Measurements from ENCODE around the gene RALGAPA2. TPM values are rescaled to one million over a fixed set of nuclear protein-coding genes. Genes with fewer than 3 reads are reported as not detected.
A peak's percentile ranks its signal among the peaks of the same experiment; 100 is the strongest.

Gene RALGAPA2
- total RNA-seq, 3 donors from 2014 or later, result 34.6 to 74.1 (median 46.0) TPM

DNA sequence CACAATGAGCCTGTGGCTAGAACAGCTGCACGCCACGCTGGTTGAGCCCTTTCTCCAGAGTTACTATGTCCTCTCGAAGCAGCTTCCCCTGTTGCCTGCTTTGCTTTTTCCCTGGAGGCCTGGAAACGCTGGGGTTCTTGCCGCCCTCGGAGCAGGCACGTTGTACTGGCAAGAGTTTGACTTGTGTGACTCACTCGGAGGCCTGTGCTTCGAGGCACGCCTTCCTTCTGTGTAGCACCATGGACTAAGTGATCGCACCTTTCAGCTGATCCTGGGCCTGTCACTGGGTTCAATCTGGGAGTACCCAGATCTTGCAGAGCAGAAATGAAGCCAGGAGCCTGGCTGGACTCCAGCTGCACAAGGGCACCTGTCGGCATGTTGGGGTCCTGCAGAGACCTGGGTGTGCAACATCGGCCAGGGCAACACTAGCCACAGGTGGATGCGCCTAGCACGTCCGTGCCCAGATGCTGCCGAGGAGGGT is 339.3 kb downstream of the RALGAPA2 start:
- intact Hi-C loops (cut with DNase I; ENCODE audit: low total_unique reads), result no loop called here
- DNase-seq (ENCODE audit: low spot score in 2 of 2), result no peak
- Histone ChIP-seq H3K27ac (no peak overlapping the region), H3K4me1 (peaks cover 0 to 10% of the 10 kb centered on the region in 2 donors), H3K36me3 (no peaks in the 10 kb centered on the region), H3K9me3 (no peaks in the 10 kb centered on the region), H3K27me3 (peaks cover 0 to 48% of the 10 kb centered on the region in 2 donors), H3K4me3 (no peak overlapping the region)
- TF ChIP-seq POLR2A (IDR thresholded peaks at IDR 0.05), result no peak
- no peak for TF ChIP-seq CTCF (IDR thresholded peaks at IDR 0.05)
- TF ChIP-seq POLR2AphosphoS5 (IDR thresholded peaks at IDR 0.05), result no peak

DNA sequence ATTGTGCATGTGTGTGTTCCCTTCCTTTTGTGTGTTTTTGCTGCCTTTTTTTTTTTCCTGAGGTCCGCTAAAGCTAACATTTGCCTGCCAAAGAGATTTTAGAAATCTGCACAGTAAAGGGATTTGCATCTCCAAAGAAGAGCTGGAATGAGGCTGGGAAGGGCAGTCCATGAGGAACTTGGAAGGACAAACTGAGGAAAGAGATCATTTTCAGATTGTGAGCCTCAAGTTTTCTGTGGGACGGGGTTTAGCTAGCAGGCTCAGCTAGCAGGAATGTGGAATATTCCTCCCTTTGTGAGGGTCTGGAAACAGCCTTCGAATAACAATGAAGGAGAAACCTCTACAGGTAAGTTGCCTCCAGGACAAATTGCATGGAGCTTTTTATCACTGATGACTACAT is 340.8 kb downstream of the RALGAPA2 start:
- DNase-seq (ENCODE audit: low spot score in 2 of 2), result no peak
- Histone ChIP-seq H3K27me3 (peaks cover 0 to 62% of the 10 kb centered on the region in 2 donors), H3K4me1 (peaks cover 8 to 10% of the 10 kb centered on the region in 2 donors), H3K4me3 (no peak overlapping the region), H3K36me3 (no peaks in the 10 kb centered on the region), H3K27ac (no peak overlapping the region), H3K9me3 (no peaks in the 10 kb centered on the region)
- TF ChIP-seq CTCF (IDR thresholded peaks at IDR 0.05) (no peak), POLR2AphosphoS5 (IDR thresholded peaks at IDR 0.05) (no peak), POLR2A (IDR thresholded peaks at IDR 0.05) (no peak)
- intact Hi-C loops (cut with DNase I; ENCODE audit: low total_unique reads), result no loop called here

DNA sequence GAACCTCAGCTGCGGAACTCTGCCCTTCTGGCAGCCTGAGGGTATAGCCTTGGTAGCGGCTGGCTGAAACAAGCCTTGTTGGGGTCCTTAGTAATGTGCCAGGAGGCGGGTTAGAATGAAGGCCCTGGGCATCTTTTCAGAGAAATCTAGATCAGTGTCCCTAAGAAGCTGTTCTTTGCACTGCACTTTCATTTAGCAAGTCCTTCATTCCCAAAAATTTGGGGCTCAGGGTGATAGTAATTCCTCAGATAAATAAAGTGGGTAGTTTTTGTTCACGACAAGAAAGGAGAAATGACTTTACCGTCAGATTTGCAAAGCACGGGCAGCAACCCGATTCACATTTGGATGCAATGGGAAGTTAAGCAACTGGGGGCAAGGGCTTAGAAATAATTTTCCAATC is 341.4 kb downstream of the RALGAPA2 start:
- peaks cover 0 to 68% of the 10 kb centered on the region in 2 donors for H3K27me3 ChIP-seq
- intact Hi-C loops (cut with DNase I; ENCODE audit: low total_unique reads), result no loop called here
- H3K4me1 ChIP-seq, result peaks cover 10% of the 10 kb centered on the region in 2 donors
- no peak overlapping the region for H3K27ac ChIP-seq
- no peak for TF ChIP-seq POLR2A (IDR thresholded peaks at IDR 0.05)
- TF ChIP-seq POLR2AphosphoS5 (IDR thresholded peaks at IDR 0.05), result no peak
- TF ChIP-seq CTCF (IDR thresholded peaks at IDR 0.05), result no peak
- no peak overlapping the region for H3K4me3 ChIP-seq
- DNase-seq (ENCODE audit: low spot score in 2 of 2), result no peak
- H3K36me3 ChIP-seq, result no peaks in the 10 kb centered on the region
- no peaks in the 10 kb centered on the region for H3K9me3 ChIP-seq

- Histone ChIP-seq H3K4me1 (peaks cover 10% of the 10 kb centered on the region in 2 donors), H3K36me3 (no peaks in the 10 kb centered on the region), H3K27ac (no peak overlapping the region), H3K4me3 (peak overlapping the region in 1 of 3 donors; percentile 32), H3K27me3 (peaks cover 0 to 77% of the 10 kb centered on the region in 2 donors), H3K9me3 (no peaks in the 10 kb centered on the region)
- intact Hi-C loops (cut with DNase I; ENCODE audit: low total_unique reads), result no loop called here
- TF ChIP-seq POLR2A (IDR thresholded peaks at IDR 0.05) (no peak), POLR2AphosphoS5 (IDR thresholded peaks at IDR 0.05) (no peak), CTCF (IDR thresholded peaks at IDR 0.05) (no peak)
- DNase-seq (ENCODE audit: low spot score in 2 of 2), result no peak
Observed at GRCh38 chr20:20370094-20370575, 342.3 kb downstream of the RALGAPA2 start.

DNA sequence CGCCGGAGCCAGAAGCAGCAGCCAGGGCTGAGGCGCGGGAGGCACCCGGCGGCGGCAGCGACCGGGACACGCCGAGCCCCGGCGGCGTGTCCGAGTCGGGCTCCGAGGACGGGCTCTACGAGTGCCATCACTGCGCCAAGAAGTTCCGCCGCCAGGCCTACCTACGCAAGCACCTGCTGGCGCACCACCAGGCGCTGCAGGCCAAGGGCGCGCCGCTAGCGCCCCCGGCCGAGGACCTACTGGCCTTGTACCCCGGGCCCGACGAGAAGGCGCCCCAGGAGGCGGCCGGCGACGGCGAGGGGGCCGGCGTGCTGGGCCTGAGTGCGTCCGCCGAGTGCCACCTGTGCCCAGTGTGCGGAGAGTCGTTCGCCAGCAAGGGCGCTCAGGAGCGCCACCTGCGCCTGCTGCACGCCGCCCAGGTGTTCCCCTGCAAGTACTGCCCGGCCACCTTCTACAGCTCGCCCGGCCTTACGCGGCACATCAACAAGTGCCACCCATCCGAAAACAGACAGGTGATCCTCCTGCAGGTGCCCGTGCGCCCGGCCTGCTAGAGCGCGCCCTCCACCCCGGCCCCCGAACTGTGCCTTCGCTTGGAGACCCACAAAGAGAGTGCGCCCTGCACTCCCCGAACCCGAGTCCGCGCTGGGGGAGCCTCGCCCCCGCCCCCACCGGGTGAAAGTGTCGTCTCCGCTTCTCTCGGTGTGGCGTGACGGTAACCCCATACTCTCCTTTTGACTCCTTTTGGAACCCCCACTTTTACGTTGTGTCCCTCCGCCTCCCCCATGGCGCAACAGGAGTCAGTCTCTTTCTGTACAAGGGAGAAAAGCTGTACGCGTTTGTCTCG is 343.0 kb downstream of the RALGAPA2 start:
- intact Hi-C loops (cut with DNase I; ENCODE audit: low total_unique reads), result no loop called here
- DNase-seq (ENCODE audit: low spot score in 2 of 2), result no peak
- no peaks in the 10 kb centered on the region for H3K36me3 ChIP-seq
- H3K4me1 ChIP-seq, result peaks cover 10% of the 10 kb centered on the region in 2 donors
- H3K27ac ChIP-seq, result no peak overlapping the region
- H3K4me3 ChIP-seq, result peak overlapping the region; percentile 32 to 65 (median 35)
- H3K27me3 ChIP-seq, result peaks cover 0 to 81% of the 10 kb centered on the region in 2 donors
- H3K9me3 ChIP-seq, result no peaks in the 10 kb centered on the region
- TF ChIP-seq POLR2AphosphoS5 (IDR thresholded peaks at IDR 0.05), result no peak
- TF ChIP-seq POLR2A (IDR thresholded peaks at IDR 0.05), result no peak
- no peak for TF ChIP-seq CTCF (IDR thresholded peaks at IDR 0.05)

All from breast epithelium (tissue), 4 donors.